NCI-H774 (cell line): Measurements from ENCODE around the gene SEMA6D.
A peak's percentile ranks its signal among the peaks of the same experiment; 100 is the strongest.

ENCODE experiments used
- DNase-seq: peaks from one replicate; lab custom pipeline; 2025; lab: John Stamatoyannopoulos, UW

The SEMA6D gene, protein sequence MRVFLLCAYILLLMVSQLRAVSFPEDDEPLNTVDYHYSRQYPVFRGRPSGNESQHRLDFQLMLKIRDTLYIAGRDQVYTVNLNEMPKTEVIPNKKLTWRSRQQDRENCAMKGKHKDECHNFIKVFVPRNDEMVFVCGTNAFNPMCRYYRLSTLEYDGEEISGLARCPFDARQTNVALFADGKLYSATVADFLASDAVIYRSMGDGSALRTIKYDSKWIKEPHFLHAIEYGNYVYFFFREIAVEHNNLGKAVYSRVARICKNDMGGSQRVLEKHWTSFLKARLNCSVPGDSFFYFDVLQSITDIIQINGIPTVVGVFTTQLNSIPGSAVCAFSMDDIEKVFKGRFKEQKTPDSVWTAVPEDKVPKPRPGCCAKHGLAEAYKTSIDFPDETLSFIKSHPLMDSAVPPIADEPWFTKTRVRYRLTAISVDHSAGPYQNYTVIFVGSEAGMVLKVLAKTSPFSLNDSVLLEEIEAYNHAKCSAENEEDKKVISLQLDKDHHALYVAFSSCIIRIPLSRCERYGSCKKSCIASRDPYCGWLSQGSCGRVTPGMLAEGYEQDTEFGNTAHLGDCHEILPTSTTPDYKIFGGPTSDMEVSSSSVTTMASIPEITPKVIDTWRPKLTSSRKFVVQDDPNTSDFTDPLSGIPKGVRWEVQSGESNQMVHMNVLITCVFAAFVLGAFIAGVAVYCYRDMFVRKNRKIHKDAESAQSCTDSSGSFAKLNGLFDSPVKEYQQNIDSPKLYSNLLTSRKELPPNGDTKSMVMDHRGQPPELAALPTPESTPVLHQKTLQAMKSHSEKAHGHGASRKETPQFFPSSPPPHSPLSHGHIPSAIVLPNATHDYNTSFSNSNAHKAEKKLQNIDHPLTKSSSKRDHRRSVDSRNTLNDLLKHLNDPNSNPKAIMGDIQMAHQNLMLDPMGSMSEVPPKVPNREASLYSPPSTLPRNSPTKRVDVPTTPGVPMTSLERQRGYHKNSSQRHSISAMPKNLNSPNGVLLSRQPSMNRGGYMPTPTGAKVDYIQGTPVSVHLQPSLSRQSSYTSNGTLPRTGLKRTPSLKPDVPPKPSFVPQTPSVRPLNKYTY

DNA sequence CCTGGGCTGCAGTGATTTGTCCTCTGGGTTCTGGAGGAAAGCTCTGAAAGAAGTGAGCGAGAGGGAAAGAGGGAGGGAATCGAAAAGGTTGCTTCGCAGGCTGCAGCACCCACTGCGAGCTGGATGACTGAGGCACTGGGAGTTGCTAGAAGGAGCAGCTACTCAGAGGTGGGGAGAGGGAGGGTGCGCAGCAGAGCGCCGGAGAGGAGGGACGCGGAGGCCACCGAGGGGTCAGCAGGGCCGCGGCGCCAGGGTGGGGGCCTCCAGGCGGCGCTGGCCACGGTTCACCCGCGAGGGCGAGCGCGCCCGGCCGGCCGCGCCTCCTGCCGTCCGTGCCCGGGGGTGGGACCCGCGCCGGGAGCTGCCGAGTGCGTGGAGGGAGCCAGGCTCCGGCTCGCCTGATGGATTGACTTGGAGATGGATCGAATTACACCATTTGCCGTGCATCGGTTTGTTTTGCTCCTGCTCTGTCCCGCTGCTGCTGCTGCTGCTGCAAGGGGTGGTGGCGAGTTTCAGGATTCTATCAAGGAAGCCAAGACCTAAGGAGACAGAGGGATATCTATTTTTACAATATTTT lies at the start of gene SEMA6D:
TSS of gene SEMA6D (plus strand) at position 470 of the 577 bp plus-strand sequence. CDS start 42,294 bp downstream, outside the sequence.
- peak; percentile 63 for DNase-seq

DNA sequence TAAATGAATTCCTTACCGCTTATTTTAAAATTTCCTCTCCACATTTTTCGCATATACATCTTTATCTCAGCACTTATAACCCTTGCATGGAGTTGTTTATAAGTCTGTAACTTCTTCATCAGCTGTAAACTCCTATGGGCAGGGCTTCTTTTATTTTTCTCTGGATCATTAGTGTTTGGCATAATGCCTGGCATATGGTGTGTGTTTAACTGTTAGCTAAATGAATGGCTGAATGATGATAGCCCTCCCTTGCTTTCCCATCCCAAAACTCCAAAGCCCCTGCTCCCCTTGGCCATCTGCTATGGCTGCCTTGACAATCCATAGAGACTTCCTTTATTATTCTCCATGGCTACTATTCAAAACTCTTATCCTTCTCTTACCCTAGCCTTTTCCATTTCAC lies 48.1 kb upstream of the SEMA6D start:
- DNase-seq, result no peak

DNA sequence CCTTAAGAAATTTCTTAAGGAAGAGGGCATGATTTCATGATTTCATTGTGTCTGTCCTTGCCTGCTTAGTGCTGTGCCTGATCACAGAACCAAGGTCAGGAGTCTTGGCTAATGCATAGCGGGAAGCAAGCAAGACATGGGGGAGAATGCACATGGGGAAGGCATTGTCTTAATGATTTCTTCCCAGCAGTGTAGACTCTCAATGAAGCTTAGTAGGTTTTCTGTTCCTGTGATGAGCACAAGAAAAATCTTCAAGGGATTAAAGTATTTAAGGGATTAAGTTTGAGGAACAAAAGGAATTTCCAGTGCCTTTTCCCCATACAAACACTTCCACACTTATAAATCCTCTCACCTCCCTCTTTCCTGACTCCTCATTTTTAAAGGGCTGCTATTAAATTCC lies 46.9 kb upstream of the SEMA6D start:
- DNase-seq, result no peak

DNA sequence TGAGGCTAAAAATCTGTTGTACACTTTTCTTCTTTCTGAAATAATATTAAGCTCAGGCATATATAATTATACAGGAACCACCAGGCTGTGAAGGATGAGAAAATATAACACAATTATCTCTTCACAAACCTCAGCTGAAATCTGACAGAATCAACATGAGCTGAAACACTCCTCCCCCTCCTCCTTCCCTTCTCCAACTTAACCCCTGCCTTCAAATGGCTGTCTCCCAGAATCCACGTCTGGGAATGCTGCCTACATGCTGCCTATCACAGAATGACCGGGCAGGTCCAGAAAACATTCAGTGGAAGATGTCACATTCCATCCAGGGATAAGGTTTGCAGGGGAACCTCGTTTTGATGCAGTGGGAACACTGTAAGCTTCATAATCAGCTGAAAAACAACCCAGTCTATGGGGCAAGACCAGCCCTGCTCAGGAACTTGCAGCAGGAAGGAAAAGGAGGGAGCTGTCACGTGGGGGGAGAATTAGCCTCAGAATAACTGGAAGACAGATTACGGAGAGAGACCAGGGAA lies 44.0 kb upstream of the SEMA6D start:
- DNase-seq, result no peak

DNA sequence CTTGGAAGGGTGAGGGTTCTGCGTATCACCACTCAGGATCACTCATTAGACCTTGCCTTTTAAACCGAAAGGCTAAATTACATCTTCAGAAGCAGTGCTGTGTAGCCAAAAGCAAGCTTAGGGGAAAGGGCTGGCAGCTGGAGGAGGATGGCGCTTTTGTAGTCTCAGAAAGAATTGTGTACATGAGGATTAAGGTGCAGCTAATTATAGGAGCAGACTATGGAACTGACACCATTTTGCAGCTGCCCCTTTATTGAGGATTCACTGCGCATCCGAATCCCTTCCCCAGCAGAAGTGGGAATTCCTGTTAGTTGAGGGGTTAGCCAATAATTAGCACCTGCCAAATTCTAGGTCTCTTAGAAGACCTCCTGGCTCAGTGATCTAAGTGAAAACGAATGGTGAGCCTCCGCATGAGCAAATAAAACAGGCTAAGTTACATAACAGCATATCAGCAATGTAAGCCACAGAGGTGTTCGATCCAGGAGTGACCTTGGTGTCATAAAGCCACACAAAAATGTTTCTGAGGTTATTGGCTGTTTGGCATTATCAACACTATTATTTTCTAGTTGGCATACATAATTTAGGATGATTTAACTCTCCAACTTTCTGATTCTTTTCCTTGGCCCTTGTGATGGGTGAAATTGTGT lies 42.6 kb upstream of the SEMA6D start:
- DNase-seq, result peak; percentile 59

DNA sequence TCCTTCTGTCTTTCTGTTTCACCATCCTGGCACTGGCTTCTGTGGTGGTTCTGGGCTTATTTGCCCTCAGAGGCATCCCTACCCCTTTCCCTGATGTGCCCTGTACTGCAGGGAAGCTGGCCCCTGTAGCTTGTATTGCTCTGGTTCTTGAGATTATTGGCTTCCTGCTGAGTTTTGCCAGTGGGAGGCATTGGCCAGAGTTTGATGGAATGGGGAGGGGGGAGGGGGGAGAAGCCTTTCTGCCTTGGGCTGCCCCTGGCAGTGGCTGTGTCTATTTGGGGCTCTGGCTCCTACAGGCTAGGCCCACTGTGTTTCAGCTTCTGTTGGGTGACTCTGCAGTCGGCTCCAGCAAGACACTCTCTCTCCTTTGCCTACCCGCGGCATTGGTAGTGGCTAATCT lies 41.6 kb upstream of the SEMA6D start:
- no peak for DNase-seq

DNA sequence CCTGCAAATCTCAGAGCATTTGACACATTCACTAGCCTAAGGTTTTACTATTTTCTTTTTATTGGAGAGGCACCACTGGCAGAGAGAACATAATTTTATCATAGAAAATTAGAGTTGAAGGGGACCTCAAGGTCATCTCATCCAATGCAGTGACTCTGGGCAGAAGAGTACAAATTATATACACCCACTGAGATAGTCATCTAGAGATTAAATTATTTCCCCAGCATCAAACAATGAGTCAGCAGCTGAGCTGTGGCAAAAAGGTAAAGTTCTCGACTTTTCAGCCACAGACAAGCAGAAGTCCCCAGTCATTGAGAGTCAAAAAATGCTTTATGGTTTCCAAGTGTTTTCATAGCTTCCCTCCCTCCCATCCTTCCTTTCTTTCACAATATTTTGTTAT lies 39.3 kb upstream of the SEMA6D start:
- DNase-seq, result no peak

DNA sequence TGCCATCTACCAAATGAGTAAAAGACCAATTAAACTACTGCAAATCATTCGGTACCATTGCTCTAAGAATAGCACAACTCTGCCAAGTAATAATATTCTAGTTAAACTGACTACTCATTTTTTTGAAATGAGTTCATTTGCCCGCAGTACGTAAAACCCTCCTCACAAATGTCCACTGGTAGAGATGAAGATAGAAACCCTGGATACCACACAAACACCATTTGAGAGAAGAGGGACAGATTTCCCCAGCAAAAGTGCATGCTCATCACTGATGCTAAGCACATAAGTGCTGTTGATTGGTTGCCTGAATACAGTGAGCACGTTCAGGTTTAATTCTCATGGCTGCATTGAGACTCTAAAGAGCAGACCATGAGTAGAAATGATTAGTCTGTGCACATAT lies 34.6 kb upstream of the SEMA6D start:
- DNase-seq, result no peak

DNA sequence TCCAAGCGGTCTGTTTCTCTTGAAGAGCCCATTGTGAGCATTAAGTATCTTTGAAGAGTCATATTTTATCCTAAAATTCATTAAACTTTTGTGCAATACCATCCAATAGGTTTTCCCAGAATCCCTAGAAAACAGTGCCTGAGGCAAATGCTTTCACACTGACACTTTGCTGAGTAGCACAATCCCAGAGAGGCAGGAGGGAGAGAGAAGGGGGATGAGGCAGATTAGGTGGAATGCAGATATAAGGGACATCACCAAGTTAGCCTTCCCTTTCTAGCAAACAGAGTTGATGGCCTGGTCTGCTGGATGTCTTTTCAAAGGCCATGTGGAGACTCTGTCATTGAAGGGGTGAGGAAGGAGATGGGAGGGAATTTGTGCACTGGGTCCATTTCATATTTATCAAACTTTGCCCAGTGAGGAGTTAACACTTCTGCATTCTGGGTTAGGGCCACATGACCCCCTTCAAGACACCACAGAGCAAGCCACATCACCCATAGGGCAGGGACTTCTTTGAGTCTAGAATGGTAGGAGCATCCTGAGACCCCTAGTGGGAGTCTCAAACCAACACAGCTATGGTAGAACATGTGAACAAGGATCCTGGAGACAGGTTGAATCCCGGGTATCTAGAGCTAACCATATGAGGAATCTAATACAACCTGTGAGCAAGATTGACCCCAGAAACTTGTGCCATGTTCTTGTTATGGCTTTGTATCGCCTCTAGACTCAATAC lies 32.0 kb upstream of the SEMA6D start:
- DNase-seq, result no peak

DNA sequence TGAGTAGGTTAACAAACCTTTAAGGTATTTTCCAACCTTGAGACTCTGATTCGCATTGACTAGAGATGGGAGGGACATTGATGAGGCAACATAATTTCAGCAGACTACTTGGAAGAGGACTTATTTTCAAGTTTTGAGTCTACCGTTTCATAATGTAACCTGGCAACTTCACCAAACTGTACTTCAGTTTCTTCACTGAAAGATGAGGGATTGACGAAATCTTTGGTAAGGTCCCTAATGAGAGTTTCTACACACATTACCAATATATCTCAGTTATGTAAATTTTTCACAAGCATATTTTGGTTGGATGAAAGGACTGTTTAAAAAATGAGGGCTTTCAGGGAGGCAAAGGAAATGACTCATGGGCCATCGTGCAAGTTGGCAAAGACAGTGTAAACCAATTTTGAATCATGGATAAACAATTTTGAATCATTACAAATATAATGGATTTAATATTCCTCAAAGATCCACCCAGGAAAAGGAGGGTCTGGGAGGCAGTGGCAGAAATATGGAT lies 28.7 kb upstream of the SEMA6D start:
- no peak for DNase-seq

DNA sequence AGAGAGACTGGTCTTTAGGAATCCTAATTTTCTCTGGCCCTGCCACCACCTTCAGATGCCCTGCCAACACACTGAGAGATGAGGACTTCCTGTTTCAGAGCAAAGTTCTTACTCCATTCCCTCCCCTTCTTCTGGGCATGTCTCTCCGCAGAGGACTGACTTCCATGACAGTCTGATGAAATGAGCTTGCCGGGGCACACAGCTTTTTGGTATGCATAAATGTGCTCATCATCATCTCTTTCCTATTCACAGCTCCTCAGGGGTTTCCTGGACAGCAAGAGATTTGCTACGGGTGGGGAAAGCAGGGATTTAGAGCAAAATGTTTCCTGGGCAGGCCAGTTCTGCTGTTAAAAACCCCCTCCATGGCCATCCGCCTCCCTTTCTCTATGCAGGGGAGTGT lies 27.6 kb upstream of the SEMA6D start:
- no peak for DNase-seq

DNA sequence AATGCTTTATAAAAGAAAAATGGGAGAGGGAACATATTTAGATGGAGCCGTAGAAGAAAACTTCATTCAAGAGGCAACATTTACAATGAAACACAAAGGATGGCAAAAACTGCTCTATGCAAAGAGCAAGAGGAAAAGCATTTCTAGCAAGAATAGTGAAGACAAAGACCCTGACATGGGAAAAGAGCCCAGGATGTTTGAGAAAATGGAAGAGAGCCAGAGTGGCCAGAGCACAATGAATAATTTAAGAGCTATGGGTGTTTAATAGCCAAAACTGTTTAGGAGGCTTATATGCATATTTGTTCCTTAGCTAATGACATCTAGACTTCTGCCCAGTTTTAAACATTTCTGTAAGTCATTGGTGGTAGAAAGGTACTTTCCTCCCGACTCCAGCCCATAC lies 25.4 kb upstream of the SEMA6D start:
- no peak for DNase-seq

DNA sequence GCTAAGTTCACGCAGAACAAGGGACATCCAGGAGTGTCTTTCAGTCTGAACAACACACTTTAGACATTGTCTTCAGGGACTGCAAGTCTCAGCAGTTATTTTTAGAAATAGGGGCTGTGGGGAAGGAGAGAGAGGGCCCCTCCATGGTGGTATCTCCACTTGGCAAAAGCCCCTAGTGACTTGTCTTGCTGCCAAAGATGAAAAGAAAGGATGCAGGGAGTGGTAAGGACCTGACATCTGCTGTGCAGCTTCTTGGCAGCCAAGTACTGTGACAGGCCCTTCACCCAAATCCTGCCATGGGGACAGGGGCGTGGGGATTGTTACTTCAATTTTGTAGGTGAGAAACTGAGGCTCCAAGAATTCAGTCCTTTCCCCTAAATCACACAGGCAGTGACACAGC lies 21.0 kb upstream of the SEMA6D start:
- DNase-seq, result no peak

DNA sequence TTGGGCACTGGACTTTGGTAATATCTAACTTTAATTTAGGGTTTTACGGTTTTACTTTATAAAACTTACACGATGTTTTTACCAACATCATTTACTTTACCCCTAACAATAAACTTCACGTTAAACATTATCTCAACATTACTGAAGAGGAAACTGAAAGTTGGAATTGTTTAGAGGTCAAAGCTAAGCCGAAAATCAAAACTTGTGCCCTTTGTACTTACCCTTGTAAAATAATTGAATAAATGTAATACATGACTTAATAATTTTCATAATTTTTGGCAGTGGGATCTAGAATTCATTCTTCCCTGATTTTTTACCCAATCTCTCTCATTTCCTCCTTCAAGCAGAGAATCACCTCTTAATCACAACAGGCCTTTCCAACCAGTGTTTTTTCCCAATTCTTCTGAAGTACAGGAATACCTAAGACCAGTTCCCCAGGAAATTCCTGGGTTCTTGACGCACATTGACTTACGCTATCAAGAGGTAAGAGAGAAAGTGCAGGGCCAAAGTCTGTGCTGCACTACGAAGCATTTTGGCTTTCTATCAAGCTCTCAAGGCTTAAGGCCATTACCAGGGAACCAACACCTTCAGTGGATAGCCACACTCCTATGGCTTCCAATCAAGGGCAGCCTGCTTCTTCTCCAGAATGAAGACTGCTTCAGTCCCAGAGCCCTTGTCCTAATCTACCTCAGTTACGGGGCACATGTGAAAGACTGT lies 11.9 kb upstream of the SEMA6D start:
- DNase-seq, result no peak

DNA sequence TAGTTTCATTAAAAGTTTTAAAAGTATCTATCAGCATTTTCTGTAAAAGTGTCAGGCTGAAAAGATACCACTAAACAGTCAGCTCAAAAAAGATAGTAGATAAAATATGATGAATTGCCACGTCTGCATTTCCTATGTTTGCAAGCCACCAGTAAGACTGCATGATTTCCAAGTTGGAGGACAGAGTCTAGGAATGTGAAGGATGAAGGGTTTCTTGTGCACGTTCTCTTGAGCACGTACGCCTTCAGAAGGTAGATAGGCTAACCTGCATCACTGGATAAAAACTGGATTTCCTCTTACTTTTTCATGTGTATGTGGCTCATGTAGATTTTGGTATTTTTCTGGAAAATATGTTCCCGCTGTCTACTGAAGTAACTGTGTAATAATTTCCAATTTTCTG lies 9.9 kb upstream of the SEMA6D start:
- DNase-seq, result no peak

DNA sequence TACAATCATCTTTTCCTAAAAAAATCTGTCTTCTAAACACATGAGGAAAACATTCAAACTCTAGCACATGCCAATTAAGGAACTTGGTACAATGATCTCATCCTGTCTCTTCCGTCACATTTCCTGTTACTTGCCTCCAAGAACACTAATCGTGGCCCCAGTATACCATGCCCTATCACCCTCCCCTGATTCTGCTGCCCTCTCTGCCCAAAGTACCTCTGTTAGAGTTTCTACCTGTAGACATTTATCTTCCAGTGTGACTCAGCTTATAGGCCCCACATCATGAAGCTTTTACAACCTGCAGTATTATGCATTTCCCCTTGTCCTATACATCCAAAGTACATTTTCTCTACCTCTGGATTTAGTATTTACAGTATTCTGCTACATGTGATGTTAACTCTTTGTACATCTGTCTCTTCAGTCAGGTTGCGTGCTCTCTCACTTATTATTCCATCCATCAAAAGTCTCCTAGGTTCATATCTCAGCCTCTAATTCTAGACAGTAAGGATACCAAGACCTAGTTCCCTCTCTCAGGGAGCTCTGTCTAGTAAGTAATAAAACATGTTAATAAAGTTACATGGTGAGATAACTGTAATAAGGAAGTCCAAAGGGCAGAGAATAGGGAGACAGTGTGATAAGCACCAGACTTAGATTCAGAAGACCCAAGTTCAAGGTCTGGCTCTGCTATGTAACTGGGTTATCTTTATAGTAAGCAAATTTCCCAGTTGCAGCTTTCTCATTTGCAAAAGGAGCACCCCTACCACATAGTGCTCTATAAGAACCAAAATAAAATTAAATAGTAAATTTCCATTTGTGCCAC lies 8.9 kb upstream of the SEMA6D start:
- no peak for DNase-seq

DNA sequence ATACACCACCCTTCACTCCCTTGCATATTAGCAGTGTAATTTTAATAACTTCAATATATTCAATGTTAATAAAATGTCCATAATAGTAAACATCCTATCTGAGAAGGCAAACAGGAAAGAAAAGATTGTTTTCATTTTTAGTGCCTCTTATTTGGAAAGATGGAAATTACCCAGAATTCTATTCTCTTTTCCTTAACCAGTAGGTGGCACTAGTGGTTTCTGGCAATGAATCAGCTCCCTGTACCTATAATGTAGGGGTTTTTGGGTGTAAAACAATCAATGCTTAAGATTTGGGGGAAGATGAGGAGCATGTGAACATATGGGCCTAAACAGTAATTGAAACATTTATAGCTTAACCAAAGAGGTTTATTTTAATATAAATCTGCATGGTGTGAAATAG lies 5.7 kb upstream of the SEMA6D start:
- no peak for DNase-seq

DNA sequence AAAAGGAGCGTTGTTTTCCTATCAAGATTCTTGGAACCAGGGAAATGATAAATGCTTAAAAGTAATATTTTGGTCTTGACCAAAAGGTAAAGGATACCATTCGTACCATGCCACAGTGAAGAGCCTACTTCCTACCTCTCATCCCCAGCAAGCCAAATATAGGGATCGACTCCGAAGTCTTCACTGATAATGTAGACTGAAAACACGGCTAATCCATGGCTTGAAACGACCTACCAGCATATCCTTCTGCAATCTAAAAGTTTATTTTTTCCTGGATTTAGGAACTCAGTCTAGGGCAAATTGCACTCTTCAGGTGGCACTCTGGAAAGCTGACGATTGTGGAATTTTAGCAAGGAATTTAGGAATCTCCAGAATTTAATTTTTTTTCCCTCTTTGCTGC lies 1.9 kb upstream of the SEMA6D start:
- DNase-seq, result no peak

DNA sequence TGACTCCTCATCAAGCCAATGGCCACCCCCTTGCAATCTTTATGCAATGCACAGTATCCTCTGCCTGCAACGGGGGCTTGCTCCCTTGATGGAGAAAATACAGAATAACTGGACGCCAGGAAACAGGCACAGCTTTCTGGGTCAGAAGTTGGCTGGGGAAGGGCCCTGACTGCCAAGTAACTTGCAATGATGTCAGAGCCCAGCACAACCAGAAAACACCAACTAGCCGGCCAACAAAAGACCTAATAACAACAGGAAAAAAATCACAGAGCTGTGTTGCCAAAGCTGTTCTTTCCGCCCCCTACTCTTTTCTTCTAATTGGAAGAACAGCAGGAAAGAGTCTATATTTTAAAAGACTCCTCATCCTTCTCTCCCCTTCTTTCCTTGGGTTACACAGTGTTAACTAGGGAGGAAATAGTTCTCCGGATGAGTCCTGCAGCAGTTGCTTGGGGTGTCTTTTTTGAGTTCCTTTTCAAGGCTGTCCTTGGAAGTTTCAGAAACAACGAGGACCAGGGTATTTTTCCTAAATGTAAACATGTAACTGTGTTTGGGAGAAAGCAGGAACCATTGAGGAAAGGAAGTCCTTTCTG lies 1.4 kb upstream of the SEMA6D start:
- no peak for DNase-seq
